Mucosa of stomach (tissue), 1 donor: ENCODE measurements around the gene VWA5B1.

ENCODE experiments used
- H3K27me3 ChIP-seq: one replicate; pipeline ENCODE4 v1.7.0; 2013; ENCODE audit warnings: mild to moderate bottlenecking, low read length; ENCODE audit not compliant: control insufficient read depth, insufficient read depth
- H3K36me3 ChIP-seq: one replicate; pipeline ENCODE4 v1.7.0; 2013; ENCODE audit warnings: low read length; ENCODE audit not compliant: control insufficient read depth, insufficient read depth
- H3K4me1 ChIP-seq: one replicate; pipeline ENCODE4 v1.7.0; 2013; ENCODE audit warnings: mild to moderate bottlenecking, low read length; ENCODE audit not compliant: control insufficient read depth, insufficient read depth
- H3K4me3 ChIP-seq: one replicate; pipeline ENCODE4 v1.7.0; 2013; ENCODE audit warnings: low read length
- H3K9ac ChIP-seq: one replicate; pipeline ENCODE4 v1.7.0; 2013; ENCODE audit warnings: mild to moderate bottlenecking, low read length, moderate library complexity
- H3K9me3 ChIP-seq: one replicate; pipeline ENCODE4 v1.7.0; 2013; ENCODE audit warnings: mild to moderate bottlenecking, low read length, moderate library complexity; ENCODE audit not compliant: control insufficient read depth
- donor health status: Pancreatic carcinoma.

Gene VWA5B1

GRCh38 chr1:20290624-20291597 is at the start of gene VWA5B1:
TSS of gene VWA5B1 (plus strand) at chr1:20290875. CDS start at chr1:20310602, 19,727 bp downstream.
- no peak within 1 kb of the TSS for H3K4me3 ChIP-seq

GRCh38 chr1:20242890-20243479 is 47.7 kb upstream of the VWA5B1 start:
- H3K27me3 ChIP-seq = peaks cover 20% of the 10 kb centered on the region
- H3K4me3 ChIP-seq = no peak overlapping the region
- H3K9ac ChIP-seq = no peak overlapping the region
- H3K9me3 ChIP-seq = no peaks in the 10 kb centered on the region
- H3K36me3 ChIP-seq = no peaks in the 10 kb centered on the region
- H3K4me1 ChIP-seq = no peaks in the 10 kb centered on the region

More at GRCh38 chr1:20290624-20291597, at the start of gene VWA5B1:
- Histone ChIP-seq H3K36me3 (no peaks in the 10 kb centered on the region), H3K9me3 (no peaks in the 10 kb centered on the region), H3K27me3 (peaks cover 57% of the 10 kb centered on the region), H3K4me1 (no peaks in the 10 kb centered on the region), H3K9ac (no peak within 1 kb of the TSS)

GRCh38 chr1:20248971-20249612 is 41.6 kb upstream of the VWA5B1 start:
- no peaks in the 10 kb centered on the region for H3K9me3 ChIP-seq
- H3K4me3 ChIP-seq = no peak overlapping the region
- H3K27me3 ChIP-seq = no peaks in the 10 kb centered on the region
- H3K4me1 ChIP-seq = peaks cover 28% of the 10 kb centered on the region
- no peaks in the 10 kb centered on the region for H3K36me3 ChIP-seq
- no peak overlapping the region for H3K9ac ChIP-seq

GRCh38 chr1:20250340-20250989 is 40.2 kb upstream of the VWA5B1 start:
- no peak overlapping the region for H3K4me3 ChIP-seq
- H3K27me3 ChIP-seq = no peaks in the 10 kb centered on the region
- peaks cover 28% of the 10 kb centered on the region for H3K4me1 ChIP-seq
- no peaks in the 10 kb centered on the region for H3K9me3 ChIP-seq
- no peak overlapping the region for H3K9ac ChIP-seq
- no peaks in the 10 kb centered on the region for H3K36me3 ChIP-seq

- H3K4me1 ChIP-seq = peaks cover 28% of the 10 kb centered on the region
- H3K36me3 ChIP-seq = no peaks in the 10 kb centered on the region
- no peak overlapping the region for H3K9ac ChIP-seq
- H3K4me3 ChIP-seq = no peak overlapping the region
- no peaks in the 10 kb centered on the region for H3K9me3 ChIP-seq
- no peaks in the 10 kb centered on the region for H3K27me3 ChIP-seq
These were observed 38.1 kb upstream of the VWA5B1 start for GRCh38 chr1:20252587-20252986.

GRCh38 chr1:20255666-20256065 is 35.0 kb upstream of the VWA5B1 start:
- Histone ChIP-seq H3K4me1 (peaks cover 11% of the 10 kb centered on the region), H3K4me3 (no peak overlapping the region), H3K9me3 (no peaks in the 10 kb centered on the region), H3K27me3 (peaks cover 5% of the 10 kb centered on the region), H3K36me3 (no peaks in the 10 kb centered on the region), H3K9ac (no peak overlapping the region)

GRCh38 chr1:20259646-20260045 is 31.0 kb upstream of the VWA5B1 start:
- H3K9ac ChIP-seq = no peak overlapping the region
- H3K36me3 ChIP-seq = no peaks in the 10 kb centered on the region
- H3K9me3 ChIP-seq = no peaks in the 10 kb centered on the region
- H3K27me3 ChIP-seq = peaks cover 5% of the 10 kb centered on the region
- no peak overlapping the region for H3K4me3 ChIP-seq
- peaks cover 3% of the 10 kb centered on the region for H3K4me1 ChIP-seq

- Histone ChIP-seq H3K36me3 (no peaks in the 10 kb centered on the region), H3K4me3 (no peak overlapping the region), H3K9me3 (no peaks in the 10 kb centered on the region), H3K27me3 (peaks cover 5% of the 10 kb centered on the region), H3K4me1 (peaks cover 15% of the 10 kb centered on the region), H3K9ac (no peak overlapping the region)
These were observed 29.6 kb upstream of the VWA5B1 start for GRCh38 chr1:20261095-20261494.

GRCh38 chr1:20262810-20263534 is 27.7 kb upstream of the VWA5B1 start:
- Histone ChIP-seq H3K9ac (no peak overlapping the region), H3K4me1 (peaks cover 15% of the 10 kb centered on the region), H3K27me3 (peaks cover 4% of the 10 kb centered on the region), H3K4me3 (no peak overlapping the region), H3K36me3 (no peaks in the 10 kb centered on the region), H3K9me3 (no peaks in the 10 kb centered on the region)

- Histone ChIP-seq H3K36me3 (no peaks in the 10 kb centered on the region), H3K4me3 (no peak overlapping the region), H3K27me3 (peaks cover 7% of the 10 kb centered on the region), H3K9me3 (no peaks in the 10 kb centered on the region), H3K9ac (no peak overlapping the region), H3K4me1 (peaks cover 15% of the 10 kb centered on the region)
These were observed 25.4 kb upstream of the VWA5B1 start for GRCh38 chr1:20265250-20265649.

GRCh38 chr1:20266141-20266540 is 24.5 kb upstream of the VWA5B1 start:
- no peak overlapping the region for H3K4me3 ChIP-seq
- H3K4me1 ChIP-seq = peaks cover 15% of the 10 kb centered on the region
- no peak overlapping the region for H3K9ac ChIP-seq
- peaks cover 7% of the 10 kb centered on the region for H3K27me3 ChIP-seq
- H3K36me3 ChIP-seq = no peaks in the 10 kb centered on the region
- no peaks in the 10 kb centered on the region for H3K9me3 ChIP-seq
